Mucosa of descending colon (tissue), 3 donors: ENCODE data around the gene PLEKHM2. TPM values are rescaled to one million over a fixed set of nuclear protein-coding genes. Genes with fewer than 3 reads are reported as not detected.
"Not testable (repeated sequence)": the region's sequence is repeated elsewhere in the genome, so short reads cannot be mapped to it uniquely, and the experiment has no call there.

Experiments
- ATAC-seq: fragments of 200-7000 bp; cut with Tn5 transposase; one replicate; pipeline ENCODE4 v1.9.1; 2020; ENCODE audit warnings: mild to moderate bottlenecking, moderate library complexity
- DNase-seq, 3 donors: peaks; one replicate each; pipeline ENCODE4 v3.0.0-alpha.2; 2020
- H3K36me3 ChIP-seq: fragments of 200-600 bp; one replicate; pipeline ENCODE4 v1.8.0; 2021; ENCODE audit warnings: low read depth, mild to moderate bottlenecking
- H3K4me1 ChIP-seq: fragments of 200-600 bp; one replicate; pipeline ENCODE4 v1.8.0; 2021; ENCODE audit warnings: low read depth, mild to moderate bottlenecking
- H3K4me3 ChIP-seq: fragments of 200-600 bp; one replicate; pipeline ENCODE4 v1.8.0; 2021; ENCODE audit warnings: mild to moderate bottlenecking
- H3K9me3 ChIP-seq: fragments of 200-600 bp; one replicate; pipeline ENCODE4 v1.8.0; 2021; ENCODE audit warnings: mild to moderate bottlenecking
- intact Hi-C, 2 donors: fragments of 100-400 bp; cut with DNase I in 1 of 2; cut with micrococcal nuclease in 1 of 2; formaldehyde crosslinking; loops; one replicate each; pipeline versions ENCODE4 v1.11.0 to v1.11.1; 2022; cut with DNase I, micrococcal nuclease
- total RNA-seq, 3 donors: library from RNA; stranded (reverse); fragmentation: NEBNext Ultra II Directional in 2 of 3; extraction: Animal tissue kit (Norgen Biotek cat#: 25700) in 2 of 3; gene quantifications; one replicate each; pipeline versions ENCODE4 v1.2.1 to v1.2.4, GENCODE V29; 2021 to 2023
- TF ChIP-seq, protein P1 (sequence below): fragments of 200-600 bp; IDR thresholded peaks from one replicate; pipeline ENCODE4 v1.8.0; 2022; ENCODE audit warnings: antibody characterized with exemption, mild to moderate bottlenecking
- donor health status: DM: no; HTN: no; CAD: no; lungs with moderate emphysema.
- donor health status: DM: no; HTN: no; CAD: no.
- donor health status: DM: no; HTN: yes; CAD: no.

The PLEKHM2 gene
- total RNA-seq, 3 donors from 2014 or later: 32.2 to 57.3 (median 36.2) TPM

DNA sequence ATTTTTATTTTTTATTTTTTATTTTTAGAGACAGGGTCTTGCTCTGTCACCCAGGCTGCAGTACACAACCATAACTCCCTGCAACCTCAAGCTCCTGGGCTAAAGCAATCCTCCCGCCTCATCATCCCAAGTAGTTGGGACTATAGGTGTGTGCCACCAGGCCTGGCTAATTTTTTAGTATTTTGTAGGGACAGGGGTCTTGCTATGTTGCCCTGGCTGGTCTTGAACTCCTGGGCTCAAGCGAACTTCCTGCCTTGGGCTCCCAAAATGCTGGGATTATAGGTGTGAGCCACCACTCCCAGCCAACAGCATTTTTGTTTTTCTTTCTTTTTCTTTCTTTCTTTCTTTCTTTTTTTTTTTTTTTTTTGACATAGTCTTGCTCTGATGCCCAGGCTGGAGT, 14.1 kb downstream of the PLEKHM2 start:
- no peaks in the 10 kb centered on the region for H3K36me3 ChIP-seq
- no peaks in the 10 kb centered on the region for H3K9me3 ChIP-seq
- intact Hi-C loops: no loop called here
- no peaks in the 10 kb centered on the region for H3K4me1 ChIP-seq
- TF ChIP-seq, protein P1, sequence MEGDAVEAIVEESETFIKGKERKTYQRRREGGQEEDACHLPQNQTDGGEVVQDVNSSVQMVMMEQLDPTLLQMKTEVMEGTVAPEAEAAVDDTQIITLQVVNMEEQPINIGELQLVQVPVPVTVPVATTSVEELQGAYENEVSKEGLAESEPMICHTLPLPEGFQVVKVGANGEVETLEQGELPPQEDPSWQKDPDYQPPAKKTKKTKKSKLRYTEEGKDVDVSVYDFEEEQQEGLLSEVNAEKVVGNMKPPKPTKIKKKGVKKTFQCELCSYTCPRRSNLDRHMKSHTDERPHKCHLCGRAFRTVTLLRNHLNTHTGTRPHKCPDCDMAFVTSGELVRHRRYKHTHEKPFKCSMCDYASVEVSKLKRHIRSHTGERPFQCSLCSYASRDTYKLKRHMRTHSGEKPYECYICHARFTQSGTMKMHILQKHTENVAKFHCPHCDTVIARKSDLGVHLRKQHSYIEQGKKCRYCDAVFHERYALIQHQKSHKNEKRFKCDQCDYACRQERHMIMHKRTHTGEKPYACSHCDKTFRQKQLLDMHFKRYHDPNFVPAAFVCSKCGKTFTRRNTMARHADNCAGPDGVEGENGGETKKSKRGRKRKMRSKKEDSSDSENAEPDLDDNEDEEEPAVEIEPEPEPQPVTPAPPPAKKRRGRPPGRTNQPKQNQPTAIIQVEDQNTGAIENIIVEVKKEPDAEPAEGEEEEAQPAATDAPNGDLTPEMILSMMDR: no peak
- H3K4me3 ChIP-seq: no peak overlapping the region
- DNase-seq (no peak), ATAC-seq (no peak)

DNA sequence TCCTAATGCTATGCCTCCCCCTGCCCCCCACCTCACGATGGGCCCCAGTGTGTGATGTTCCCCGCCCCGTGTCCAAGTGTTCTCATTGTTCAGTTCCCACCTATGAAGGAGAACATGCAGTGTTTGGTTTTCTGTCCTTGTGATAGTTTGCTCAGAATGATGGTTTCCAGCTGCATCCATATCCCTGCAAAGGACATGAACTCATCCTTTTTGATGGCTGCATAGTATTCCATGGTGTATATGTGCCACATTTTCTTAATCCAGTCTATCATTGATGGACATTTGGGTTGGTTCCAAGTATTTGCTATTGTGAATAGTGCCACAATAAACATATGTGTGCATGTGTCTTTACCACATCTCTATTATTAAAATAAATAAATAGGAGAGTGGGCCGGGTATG, 15.2 kb downstream of the PLEKHM2 start:
- H3K9me3 ChIP-seq, DNase-seq, ATAC-seq, intact Hi-C loops, H3K4me1 ChIP-seq, H3K4me3 ChIP-seq, H3K36me3 ChIP-seq: not testable (repeated sequence)

DNA sequence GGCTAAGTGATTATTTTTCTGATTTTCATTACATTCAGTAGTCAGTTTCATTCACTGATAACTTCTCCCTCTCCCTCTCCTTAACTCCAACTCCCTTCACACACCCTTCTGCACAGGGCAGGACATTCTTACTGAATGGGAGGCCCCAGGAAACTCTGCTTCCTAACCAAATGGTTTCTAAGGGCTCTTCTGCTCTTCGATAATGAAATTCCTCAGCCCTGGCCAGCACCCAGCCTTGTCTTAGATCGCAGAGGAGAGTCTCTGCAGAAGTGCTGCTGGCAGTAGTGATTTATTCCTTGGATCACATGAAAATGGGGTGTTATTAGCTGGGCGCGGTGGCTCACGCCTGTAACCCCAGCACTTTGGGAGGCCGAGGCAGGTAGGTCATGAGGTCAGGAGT, 16.4 kb downstream of the PLEKHM2 start:
- DNase-seq (no peak), ATAC-seq (no peak)
- H3K4me3 ChIP-seq: no peak overlapping the region
- intact Hi-C loops: no loop called here
- H3K9me3 ChIP-seq: no peaks in the 10 kb centered on the region
- TF ChIP-seq, protein P1: no peak
- no peaks in the 10 kb centered on the region for H3K4me1 ChIP-seq
- H3K36me3 ChIP-seq: no peaks in the 10 kb centered on the region

DNA sequence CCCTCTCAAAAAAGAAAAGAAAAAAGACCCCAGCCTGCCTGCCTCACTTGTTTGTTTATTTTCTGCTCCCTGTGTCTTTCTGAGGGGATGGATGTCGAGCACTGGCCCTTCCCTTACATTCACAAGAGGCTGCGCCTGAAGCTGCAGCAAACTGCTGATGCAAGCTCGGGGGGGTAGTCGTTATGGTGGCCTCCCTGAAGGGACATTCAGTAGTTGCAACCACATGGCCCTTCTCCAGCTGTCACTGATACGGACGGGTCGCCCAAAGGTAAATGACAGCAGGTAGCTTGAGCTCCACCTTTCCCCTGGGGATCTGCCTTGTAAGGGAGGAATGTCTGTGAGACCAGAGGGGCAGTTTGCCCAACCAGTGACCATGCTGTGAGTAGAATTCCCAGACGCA, 17.7 kb downstream of the PLEKHM2 start:
- intact Hi-C loops: no loop called here
- TF ChIP-seq, protein P1: no peak
- H3K36me3 ChIP-seq: no peaks in the 10 kb centered on the region
- ATAC-seq: no peak
- no peak for DNase-seq
- no peaks in the 10 kb centered on the region for H3K4me1 ChIP-seq
- H3K9me3 ChIP-seq: no peaks in the 10 kb centered on the region
- no peak overlapping the region for H3K4me3 ChIP-seq

DNA sequence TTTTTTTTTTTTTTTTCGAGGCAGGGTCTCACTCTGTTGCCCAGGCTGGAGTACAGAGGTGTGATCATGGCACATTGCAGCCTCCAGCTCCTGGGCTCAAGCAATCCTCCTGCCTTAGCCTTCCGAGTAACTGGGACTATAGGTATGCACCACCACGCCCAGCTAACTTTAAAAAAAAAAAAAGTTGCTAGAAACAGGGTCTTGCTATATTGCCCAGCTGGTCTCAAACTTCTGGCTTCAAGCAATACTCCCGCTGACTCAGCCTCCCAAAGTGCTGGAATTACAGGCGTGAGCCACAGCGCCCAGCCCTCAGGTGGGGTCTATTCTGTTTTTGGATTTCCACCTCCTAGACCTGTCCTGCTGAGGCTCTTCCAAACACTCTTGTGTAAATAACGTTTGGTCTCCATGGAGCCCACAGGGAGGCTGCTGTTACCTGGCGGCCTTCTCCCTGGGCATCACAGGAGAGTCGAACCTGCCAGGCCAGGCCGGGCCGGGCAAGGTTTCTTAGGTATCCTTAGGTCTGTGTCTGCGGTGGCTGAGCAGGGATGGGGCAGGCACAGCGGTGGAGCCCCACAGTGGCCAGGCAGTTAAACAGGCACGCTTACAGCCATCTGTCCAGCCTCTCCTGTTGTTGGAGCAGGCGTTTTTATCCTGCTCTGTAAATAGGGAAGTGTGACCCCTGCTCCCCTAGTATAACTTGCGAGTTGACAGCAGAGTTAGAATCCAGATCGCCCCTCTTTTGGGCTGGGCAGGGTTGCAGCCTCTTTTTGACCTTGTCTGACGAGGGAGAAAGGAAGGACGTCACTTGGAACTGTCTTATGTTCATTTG, 18.8 kb downstream of the PLEKHM2 start:
- TF ChIP-seq, protein P1: no peak
- no peaks in the 10 kb centered on the region for H3K9me3 ChIP-seq
- H3K36me3 ChIP-seq: no peaks in the 10 kb centered on the region
- DNase-seq: peak in 2 of 3 donors; percentile 46 to 52
- H3K4me1 ChIP-seq: no peaks in the 10 kb centered on the region
- H3K4me3 ChIP-seq: no peak overlapping the region
- intact Hi-C loops: no loop called here
- peak; percentile 92 for ATAC-seq

DNA sequence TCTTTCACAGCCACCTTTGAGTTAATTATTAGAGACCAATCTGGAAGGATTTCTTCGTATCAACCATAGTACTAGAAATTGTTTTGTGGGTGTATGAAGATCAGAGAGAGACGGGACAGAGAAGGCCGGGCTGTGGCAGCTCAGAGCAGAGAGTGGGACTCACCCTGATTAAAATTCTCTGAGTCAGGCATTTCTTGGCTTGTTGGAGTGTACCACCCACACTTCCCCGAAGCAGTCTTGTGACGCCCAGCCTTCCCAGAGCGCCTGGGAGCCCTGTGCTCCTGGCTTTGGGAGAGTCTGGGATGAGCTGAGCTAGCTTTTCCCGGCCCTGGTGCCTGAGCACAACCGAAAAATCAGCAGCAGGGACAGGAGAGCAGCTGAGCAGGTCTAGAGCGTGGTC, 19.4 kb downstream of the PLEKHM2 start:
- Histone ChIP-seq H3K36me3 (no peaks in the 10 kb centered on the region), H3K4me3 (no peak overlapping the region), H3K9me3 (no peaks in the 10 kb centered on the region), H3K4me1 (no peaks in the 10 kb centered on the region)
- TF ChIP-seq, protein P1: no peak
- ATAC-seq (peak; percentile 82), DNase-seq (peak; percentile 48 to 70 (median 53))
- intact Hi-C loops: no loop called here
